Endothelial cell (in vitro differentiated cells): ENCODE data around the gene SSH2. TPM values are rescaled to one million over a fixed set of nuclear protein-coding genes. Genes with fewer than 3 reads are reported as not detected.
A peak's percentile ranks its signal among the peaks of the same experiment; 100 is the strongest.

ENCODE experiments used
- DNase-seq: peaks from one replicate; pipeline ENCODE4 v3.0.0; 2021; ENCODE audit warnings: low spot score
- H3K27ac Mint-ChIP-seq: one replicate; pipeline ENCODE4 v1.8.0; 2021; ENCODE audit warnings: mixed read lengths, inconsistent platforms; ENCODE audit not compliant: unreplicated experiment
- H3K27me3 Mint-ChIP-seq: one replicate; pipeline ENCODE4 v1.8.0; 2021; ENCODE audit warnings: mild to moderate bottlenecking, moderate library complexity, mixed read lengths, inconsistent platforms; ENCODE audit not compliant: unreplicated experiment
- H3K36me3 Mint-ChIP-seq: one replicate; pipeline ENCODE4 v1.8.0; 2021; ENCODE audit warnings: mild to moderate bottlenecking, low read depth, mixed read lengths, inconsistent platforms; ENCODE audit not compliant: unreplicated experiment
- H3K4me1 Mint-ChIP-seq: one replicate; pipeline ENCODE4 v1.8.0; 2021; ENCODE audit warnings: mild to moderate bottlenecking, mixed read lengths, inconsistent platforms; ENCODE audit not compliant: unreplicated experiment
- H3K4me3 Mint-ChIP-seq: one replicate; pipeline ENCODE4 v1.8.0; 2021; ENCODE audit warnings: mild to moderate bottlenecking, mixed read lengths, inconsistent platforms; ENCODE audit not compliant: unreplicated experiment
- H3K9me3 Mint-ChIP-seq: one replicate; pipeline ENCODE4 v1.8.0; 2021; ENCODE audit warnings: mixed read lengths, inconsistent platforms; ENCODE audit not compliant: unreplicated experiment
- total RNA-seq: library from RNA; stranded (reverse); fragmentation: NEBNext Ultra II Directional; extraction: Animal tissue kit (Norgen Biotek cat#: 25700); gene quantifications from one replicate; pipeline ENCODE4 v1.2.1, GENCODE V29; 2021; ENCODE audit not compliant: unreplicated experiment
- TF ChIP-seq, protein P1 (sequence below): fragments of 200-600 bp; sonication (generic); IDR thresholded peaks from one replicate; pipeline ENCODE4 v1.5.0; 2021; ENCODE audit warnings: antibody characterized with exemption; ENCODE audit not compliant: unreplicated experiment

Gene SSH2
- total RNA-seq, 1 donor from 2014 or later: 81.2 TPM

- H3K9me3 Mint-ChIP-seq: no peaks in the 10 kb centered on the region
- H3K27ac Mint-ChIP-seq: no peak overlapping the region
- DNase-seq: no peak
- H3K4me3 Mint-ChIP-seq: peak overlapping the region; percentile 74
- TF ChIP-seq, protein P1, sequence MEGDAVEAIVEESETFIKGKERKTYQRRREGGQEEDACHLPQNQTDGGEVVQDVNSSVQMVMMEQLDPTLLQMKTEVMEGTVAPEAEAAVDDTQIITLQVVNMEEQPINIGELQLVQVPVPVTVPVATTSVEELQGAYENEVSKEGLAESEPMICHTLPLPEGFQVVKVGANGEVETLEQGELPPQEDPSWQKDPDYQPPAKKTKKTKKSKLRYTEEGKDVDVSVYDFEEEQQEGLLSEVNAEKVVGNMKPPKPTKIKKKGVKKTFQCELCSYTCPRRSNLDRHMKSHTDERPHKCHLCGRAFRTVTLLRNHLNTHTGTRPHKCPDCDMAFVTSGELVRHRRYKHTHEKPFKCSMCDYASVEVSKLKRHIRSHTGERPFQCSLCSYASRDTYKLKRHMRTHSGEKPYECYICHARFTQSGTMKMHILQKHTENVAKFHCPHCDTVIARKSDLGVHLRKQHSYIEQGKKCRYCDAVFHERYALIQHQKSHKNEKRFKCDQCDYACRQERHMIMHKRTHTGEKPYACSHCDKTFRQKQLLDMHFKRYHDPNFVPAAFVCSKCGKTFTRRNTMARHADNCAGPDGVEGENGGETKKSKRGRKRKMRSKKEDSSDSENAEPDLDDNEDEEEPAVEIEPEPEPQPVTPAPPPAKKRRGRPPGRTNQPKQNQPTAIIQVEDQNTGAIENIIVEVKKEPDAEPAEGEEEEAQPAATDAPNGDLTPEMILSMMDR: no peak
- H3K36me3 Mint-ChIP-seq: no peaks in the 10 kb centered on the region
- H3K4me1 Mint-ChIP-seq: peaks cover 18% of the 10 kb centered on the region
- peaks cover 26% of the 10 kb centered on the region for H3K27me3 Mint-ChIP-seq
These were observed 313.6 kb downstream of the SSH2 start for GRCh38 chr17:29616300-29617048.

DNA sequence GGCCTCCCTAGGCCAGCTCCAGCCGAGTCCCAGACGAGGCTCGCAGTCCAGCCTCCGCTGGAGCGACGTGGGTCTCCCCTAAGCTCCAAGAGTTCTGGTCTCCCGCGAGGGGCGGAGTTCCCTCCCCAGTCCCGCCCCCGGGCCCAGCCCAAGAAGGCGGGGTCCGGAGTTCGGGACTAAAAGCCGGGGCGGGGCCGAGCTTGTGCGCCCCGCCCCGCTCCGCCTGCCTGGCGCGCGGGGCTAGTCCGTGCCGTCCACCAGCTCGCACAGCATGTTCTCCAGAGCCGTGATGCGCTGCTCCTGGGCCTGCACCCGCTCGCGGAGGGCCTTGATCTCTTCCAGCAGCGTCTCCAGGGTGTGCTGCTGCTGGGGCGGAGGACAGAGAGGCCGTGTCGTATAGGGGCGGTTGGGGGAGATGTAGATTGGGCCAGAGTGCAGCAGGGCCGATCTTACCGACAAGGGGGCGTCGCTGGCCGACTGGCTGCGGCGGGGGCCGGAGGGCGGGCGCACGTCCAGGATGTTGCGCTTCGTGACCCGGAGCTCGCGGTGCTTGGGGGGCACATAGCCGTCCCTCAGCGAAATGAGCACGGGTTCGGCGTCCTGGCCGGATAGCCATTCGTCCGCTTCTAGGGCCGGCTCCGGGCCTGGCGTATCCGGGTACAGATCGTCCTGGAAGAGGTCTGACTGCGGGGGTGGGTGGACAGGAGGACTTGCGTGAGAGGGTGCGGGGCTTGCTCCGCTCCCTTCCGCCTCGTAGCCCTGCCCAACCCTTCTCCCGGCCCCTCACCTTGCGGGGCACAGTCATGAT lies 314.3 kb downstream of the SSH2 start:
- peak; percentile 82 for DNase-seq
- Mint-ChIP-seq H3K27ac (no peak overlapping the region), H3K9me3 (no peaks in the 10 kb centered on the region), H3K36me3 (peaks cover 4% of the 10 kb centered on the region), H3K4me3 (peak overlapping the region; percentile 79), H3K27me3 (peaks cover 25% of the 10 kb centered on the region), H3K4me1 (peaks cover 15% of the 10 kb centered on the region)
- TF ChIP-seq, protein P1: no peak

DNA sequence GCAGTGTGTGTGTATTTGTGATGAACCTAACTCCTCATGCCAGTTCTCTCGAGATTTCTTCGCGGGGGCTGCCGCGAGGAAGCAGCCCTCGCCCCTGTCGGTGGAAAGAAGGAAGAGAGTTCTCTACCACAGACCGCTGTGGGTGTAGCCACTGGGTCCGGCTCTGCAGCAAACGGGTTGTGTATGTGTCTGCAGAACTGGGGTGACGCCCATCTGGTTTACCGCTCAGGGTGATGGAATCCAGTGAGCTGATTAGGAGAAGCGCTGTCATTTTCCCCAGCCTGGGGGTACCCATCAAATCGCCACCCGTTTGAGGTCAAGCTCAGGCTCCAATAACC lies 315.0 kb downstream of the SSH2 start:
- Mint-ChIP-seq H3K4me1 (peaks cover 15% of the 10 kb centered on the region), H3K36me3 (peaks cover 6% of the 10 kb centered on the region), H3K9me3 (no peaks in the 10 kb centered on the region), H3K4me3 (peak overlapping the region; percentile 79), H3K27me3 (peaks cover 24% of the 10 kb centered on the region), H3K27ac (no peak overlapping the region)
- DNase-seq: no peak
- TF ChIP-seq, protein P1: no peak

DNA sequence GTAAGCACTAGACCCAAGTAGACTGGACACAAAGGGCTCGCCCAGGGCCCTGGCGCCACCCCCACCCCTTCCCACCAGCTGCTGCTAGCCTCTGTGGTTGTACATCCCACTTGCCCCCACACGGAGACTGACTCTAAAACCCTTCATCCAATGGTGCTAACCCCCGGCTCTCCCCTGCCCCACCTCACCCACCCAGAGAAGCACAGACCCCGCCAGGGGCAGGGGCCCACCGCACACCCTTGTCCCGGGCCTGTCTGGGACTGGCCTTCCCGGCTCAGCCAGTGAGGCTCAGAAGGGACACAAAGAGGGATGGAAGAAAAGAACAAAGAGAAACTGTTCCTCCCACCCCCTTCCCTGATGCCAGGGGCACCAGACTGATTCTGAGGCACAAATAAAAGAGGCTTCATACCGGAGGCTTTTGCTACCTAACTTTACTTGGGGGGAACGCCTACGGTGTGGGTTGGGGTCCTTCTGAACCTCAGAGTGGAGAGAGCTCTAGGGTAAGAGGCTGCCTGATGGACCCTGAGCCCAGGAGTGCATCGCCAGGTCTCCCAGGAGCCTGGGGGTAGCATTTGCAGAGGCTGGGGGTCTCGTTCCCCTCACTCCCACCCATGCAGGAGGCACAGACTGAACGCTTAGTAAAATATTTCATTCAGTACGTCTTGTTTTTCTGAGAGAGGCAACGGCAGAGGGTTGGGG lies 315.5 kb downstream of the SSH2 start:
- Mint-ChIP-seq H3K9me3 (no peaks in the 10 kb centered on the region), H3K36me3 (peaks cover 6% of the 10 kb centered on the region), H3K27ac (no peak overlapping the region), H3K27me3 (peaks cover 21% of the 10 kb centered on the region), H3K4me1 (peaks cover 15% of the 10 kb centered on the region), H3K4me3 (peak overlapping the region; percentile 79)
- DNase-seq: no peak
- TF ChIP-seq, protein P1: no peak
